ENCODE measurements around the gene VTI1A.

DNA sequence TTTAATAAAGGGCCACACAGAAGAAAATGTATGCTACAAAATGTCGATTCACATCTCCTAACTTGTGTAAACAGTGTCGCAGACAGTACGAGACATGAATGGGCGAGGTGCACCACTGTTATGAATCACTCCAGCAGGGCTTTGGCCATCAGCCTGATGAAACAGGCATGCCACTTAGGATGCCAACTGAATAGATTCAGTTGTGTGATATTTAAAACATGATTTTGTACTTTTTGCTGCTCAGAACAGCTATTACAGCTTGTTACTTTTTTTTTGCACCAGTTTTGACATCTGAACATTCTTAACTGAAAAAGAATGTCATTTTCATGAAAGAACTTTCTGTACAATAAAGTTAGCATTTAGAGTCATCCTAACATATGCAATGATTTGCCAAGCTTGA lies 138.1 kb downstream of the VTI1A start:
- TF ChIP-seq CTCF (IDR thresholded peaks at IDR 0.05): no peak
- no peak for TF ChIP-seq POLR2A (IDR thresholded peaks at IDR 0.05)
